Liver (tissue), 9 donors: ENCODE results near the gene GIMAP1. TPM values are rescaled to one million over a fixed set of nuclear protein-coding genes. Genes with fewer than 3 reads are reported as not detected.

Experiments
- DNase-seq: peaks from one replicate; pipeline ENCODE4 v3.0.0-alpha.2; 2017; ENCODE audit warnings: low spot score
- H3K27ac ChIP-seq, 2 donors: one replicate each; pipeline ENCODE4 v1.7.0; 2013; ENCODE audit warnings: inconsistent platforms in 2 of 2, low read length in 2 of 2, control low read depth in 1 of 2, low read depth in 1 of 2, mild to moderate bottlenecking in 1 of 2
- H3K27me3 ChIP-seq, 4 donors: one replicate each; pipeline versions ENCODE4 v1.6.1 to v1.7.0; 2013; ENCODE audit warnings: low read length in 3 of 4, inconsistent platforms in 1 of 4, mild to moderate bottlenecking in 1 of 4, moderate library complexity in 1 of 4; ENCODE audit not compliant: control insufficient read depth in 4 of 4, insufficient read depth in 4 of 4
- H3K36me3 ChIP-seq, 4 donors: one replicate each; pipeline versions ENCODE4 v1.6.1 to v1.7.0; 2013; ENCODE audit warnings: low read length in 3 of 4, mild to moderate bottlenecking in 3 of 4, low read depth in 1 of 4, moderate library complexity in 1 of 4; ENCODE audit not compliant: control insufficient read depth in 4 of 4, insufficient read depth in 3 of 4
- H3K4me1 ChIP-seq, 4 donors: one replicate each; pipeline versions ENCODE4 v1.6.1 to v1.7.0; 2013; ENCODE audit warnings: low read length in 3 of 4, mild to moderate bottlenecking in 3 of 4, moderate library complexity in 1 of 4; ENCODE audit not compliant: control insufficient read depth in 4 of 4, insufficient read depth in 4 of 4
- H3K4me3 ChIP-seq, 3 donors: one replicate each; pipeline versions ENCODE4 v1.6.1 to v1.7.0; 2013; ENCODE audit warnings: low read length in 3 of 3, control low read depth in 1 of 3, low read depth in 1 of 3, mild to moderate bottlenecking in 1 of 3
- H3K9ac ChIP-seq, 2 donors: one replicate each; pipeline ENCODE4 v1.7.0; 2013; ENCODE audit warnings: low read length in 2 of 2, mild to moderate bottlenecking in 2 of 2, moderate library complexity in 2 of 2, control low read depth in 1 of 2, low read depth in 1 of 2
- H3K9me3 ChIP-seq, 4 donors: one replicate each; pipeline versions ENCODE4 v1.6.1 to v1.7.0; 2013; ENCODE audit warnings: low read length in 3 of 4; ENCODE audit not compliant: control insufficient read depth in 4 of 4
- EGR1 ChIP-seq, 2 donors: IDR thresholded peaks; 2 replicates each; pipeline ENCODE4 v1.6.1; 2016 to 2018; ENCODE audit warnings: antibody characterized with exemption in 2 of 2, low read depth in 2 of 2
- FOXA1 ChIP-seq: IDR thresholded peaks from 2 replicates; pipeline ENCODE4 v1.6.1; 2016; ENCODE audit warnings: antibody characterized with exemption
- HNF4G ChIP-seq: IDR thresholded peaks from 2 replicates; pipeline ENCODE4 v1.6.1; 2016; ENCODE audit warnings: antibody characterized with exemption
- RAD21 ChIP-seq, 2 donors: IDR thresholded peaks; 2 replicates each; pipeline ENCODE4 v1.6.1; 2016; ENCODE audit warnings: antibody characterized with exemption in 2 of 2, mild to moderate bottlenecking in 2 of 2
- TAF1 ChIP-seq: conservative IDR thresholded peaks from 2 replicates; pipeline ENCODE4 v1.6.1; 2016; ENCODE audit warnings: antibody characterized with exemption, mild to moderate bottlenecking
- WGBS: extraction: QIAGEN DNeasy Blood & Tissue Kit; methylation state at CpG from one replicate; pipeline ENCODE4 v1.1.7; 2013; 5-methylcytosine and 5-hydroxymethylcytosine counted together
- polyA plus RNA-seq, 2 donors: library from polyadenylated mRNA; stranded (reverse) in 1 of 2; unstranded in 1 of 2; fragments of 200-250 nt in 1 of 2; fragments of >200 nt in 1 of 2; fragmentation: Nextera tagmentation in 1 of 2; extraction: Ambion mirVana in 1 of 2; gene quantifications; one replicate each; pipeline versions ENCODE4 v1.2.1 to v1.2.3, GENCODE V29; 2013 to 2015
- total RNA-seq, 2 donors: library from RNA; depleted of rRNA; stranded (reverse); fragments of >200 nt; gene quantifications; one replicate each; pipeline ENCODE4 v1.2.3, GENCODE V29; 2014
- TF ChIP-seq, protein P1 (sequence below): IDR thresholded peaks from 2 replicates; pipeline ENCODE4 v1.6.1; 2016; ENCODE audit warnings: antibody characterized with exemption
- TF ChIP-seq, protein P2 (sequence below): IDR thresholded peaks from 2 replicates; pipeline ENCODE4 v1.6.1; 2016; ENCODE audit warnings: antibody characterized with exemption, mild to moderate bottlenecking
- TF ChIP-seq, protein P3 (sequence below): IDR thresholded peaks from 2 replicates; pipeline ENCODE4 v1.6.1; 2016; ENCODE audit warnings: antibody characterized with exemption
- TF ChIP-seq, protein P4 (sequence below): fragments of 150-350 bp; IDR thresholded peaks from 2 replicates; pipeline ENCODE4 v1.5.1; 2017; ENCODE audit warnings: improper control_type of control experiment, low read depth, low read length; ENCODE audit not compliant: missing input control
- donor health status: healthy.
- donor health status: healthy.
- donor health status: healthy.
- donor health status: healthy.
- donor health status: healthy.

Gene GIMAP1
- total and polyA plus RNA-seq, 4 donors: 1.5 to 3.8 (median 2.5) TPM

DNA sequence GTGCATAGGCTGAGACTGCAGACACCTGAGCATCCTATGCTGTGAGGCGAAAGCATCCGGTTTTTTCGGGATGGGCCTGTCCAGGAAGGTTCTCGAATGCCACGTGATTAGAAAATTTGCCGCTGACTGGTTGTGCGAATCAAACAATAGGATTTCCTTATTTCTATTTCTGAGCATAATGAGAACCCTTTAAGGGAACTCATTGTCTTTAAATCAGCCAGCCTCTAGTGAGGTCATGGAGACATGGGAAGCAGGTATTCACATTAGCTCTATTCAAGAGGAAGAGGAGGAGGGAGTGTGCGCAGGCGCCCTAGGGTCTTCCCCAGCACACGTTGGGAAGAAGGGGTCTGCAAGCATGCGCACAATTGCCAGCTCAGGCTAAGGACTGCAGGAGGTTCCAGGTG lies 5.6 kb downstream of the GIMAP1 start:
- Histone ChIP-seq H3K36me3 (no peaks in the 10 kb centered on the region), H3K9ac (no peak overlapping the region), H3K4me3 (no peak overlapping the region), H3K4me1 (peaks cover 3 to 22% (median 17%) of the 10 kb centered on the region in 4 donors), H3K27ac (no peak overlapping the region), H3K27me3 (no peaks in the 10 kb centered on the region), H3K9me3 (no peaks in the 10 kb centered on the region)
- DNase-seq: no peak
- WGBS: 87% methylated on average over 11 of the region's 11 CpGs
- TF ChIP-seq HNF4G (no peak), TAF1 (no peak)
- TF ChIP-seq, protein P1, sequence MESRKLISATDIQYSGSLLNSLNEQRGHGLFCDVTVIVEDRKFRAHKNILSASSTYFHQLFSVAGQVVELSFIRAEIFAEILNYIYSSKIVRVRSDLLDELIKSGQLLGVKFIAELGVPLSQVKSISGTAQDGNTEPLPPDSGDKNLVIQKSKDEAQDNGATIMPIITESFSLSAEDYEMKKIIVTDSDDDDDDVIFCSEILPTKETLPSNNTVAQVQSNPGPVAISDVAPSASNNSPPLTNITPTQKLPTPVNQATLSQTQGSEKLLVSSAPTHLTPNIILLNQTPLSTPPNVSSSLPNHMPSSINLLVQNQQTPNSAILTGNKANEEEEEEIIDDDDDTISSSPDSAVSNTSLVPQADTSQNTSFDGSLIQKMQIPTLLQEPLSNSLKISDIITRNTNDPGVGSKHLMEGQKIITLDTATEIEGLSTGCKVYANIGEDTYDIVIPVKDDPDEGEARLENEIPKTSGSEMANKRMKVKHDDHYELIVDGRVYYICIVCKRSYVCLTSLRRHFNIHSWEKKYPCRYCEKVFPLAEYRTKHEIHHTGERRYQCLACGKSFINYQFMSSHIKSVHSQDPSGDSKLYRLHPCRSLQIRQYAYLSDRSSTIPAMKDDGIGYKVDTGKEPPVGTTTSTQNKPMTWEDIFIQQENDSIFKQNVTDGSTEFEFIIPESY: no peak
- TF ChIP-seq, protein P2, sequence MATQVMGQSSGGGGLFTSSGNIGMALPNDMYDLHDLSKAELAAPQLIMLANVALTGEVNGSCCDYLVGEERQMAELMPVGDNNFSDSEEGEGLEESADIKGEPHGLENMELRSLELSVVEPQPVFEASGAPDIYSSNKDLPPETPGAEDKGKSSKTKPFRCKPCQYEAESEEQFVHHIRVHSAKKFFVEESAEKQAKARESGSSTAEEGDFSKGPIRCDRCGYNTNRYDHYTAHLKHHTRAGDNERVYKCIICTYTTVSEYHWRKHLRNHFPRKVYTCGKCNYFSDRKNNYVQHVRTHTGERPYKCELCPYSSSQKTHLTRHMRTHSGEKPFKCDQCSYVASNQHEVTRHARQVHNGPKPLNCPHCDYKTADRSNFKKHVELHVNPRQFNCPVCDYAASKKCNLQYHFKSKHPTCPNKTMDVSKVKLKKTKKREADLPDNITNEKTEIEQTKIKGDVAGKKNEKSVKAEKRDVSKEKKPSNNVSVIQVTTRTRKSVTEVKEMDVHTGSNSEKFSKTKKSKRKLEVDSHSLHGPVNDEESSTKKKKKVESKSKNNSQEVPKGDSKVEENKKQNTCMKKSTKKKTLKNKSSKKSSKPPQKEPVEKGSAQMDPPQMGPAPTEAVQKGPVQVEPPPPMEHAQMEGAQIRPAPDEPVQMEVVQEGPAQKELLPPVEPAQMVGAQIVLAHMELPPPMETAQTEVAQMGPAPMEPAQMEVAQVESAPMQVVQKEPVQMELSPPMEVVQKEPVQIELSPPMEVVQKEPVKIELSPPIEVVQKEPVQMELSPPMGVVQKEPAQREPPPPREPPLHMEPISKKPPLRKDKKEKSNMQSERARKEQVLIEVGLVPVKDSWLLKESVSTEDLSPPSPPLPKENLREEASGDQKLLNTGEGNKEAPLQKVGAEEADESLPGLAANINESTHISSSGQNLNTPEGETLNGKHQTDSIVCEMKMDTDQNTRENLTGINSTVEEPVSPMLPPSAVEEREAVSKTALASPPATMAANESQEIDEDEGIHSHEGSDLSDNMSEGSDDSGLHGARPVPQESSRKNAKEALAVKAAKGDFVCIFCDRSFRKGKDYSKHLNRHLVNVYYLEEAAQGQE: no peak
- TF ChIP-seq, protein P3, sequence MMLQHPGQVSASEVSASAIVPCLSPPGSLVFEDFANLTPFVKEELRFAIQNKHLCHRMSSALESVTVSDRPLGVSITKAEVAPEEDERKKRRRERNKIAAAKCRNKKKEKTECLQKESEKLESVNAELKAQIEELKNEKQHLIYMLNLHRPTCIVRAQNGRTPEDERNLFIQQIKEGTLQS: no peak
- TF ChIP-seq, protein P4, sequence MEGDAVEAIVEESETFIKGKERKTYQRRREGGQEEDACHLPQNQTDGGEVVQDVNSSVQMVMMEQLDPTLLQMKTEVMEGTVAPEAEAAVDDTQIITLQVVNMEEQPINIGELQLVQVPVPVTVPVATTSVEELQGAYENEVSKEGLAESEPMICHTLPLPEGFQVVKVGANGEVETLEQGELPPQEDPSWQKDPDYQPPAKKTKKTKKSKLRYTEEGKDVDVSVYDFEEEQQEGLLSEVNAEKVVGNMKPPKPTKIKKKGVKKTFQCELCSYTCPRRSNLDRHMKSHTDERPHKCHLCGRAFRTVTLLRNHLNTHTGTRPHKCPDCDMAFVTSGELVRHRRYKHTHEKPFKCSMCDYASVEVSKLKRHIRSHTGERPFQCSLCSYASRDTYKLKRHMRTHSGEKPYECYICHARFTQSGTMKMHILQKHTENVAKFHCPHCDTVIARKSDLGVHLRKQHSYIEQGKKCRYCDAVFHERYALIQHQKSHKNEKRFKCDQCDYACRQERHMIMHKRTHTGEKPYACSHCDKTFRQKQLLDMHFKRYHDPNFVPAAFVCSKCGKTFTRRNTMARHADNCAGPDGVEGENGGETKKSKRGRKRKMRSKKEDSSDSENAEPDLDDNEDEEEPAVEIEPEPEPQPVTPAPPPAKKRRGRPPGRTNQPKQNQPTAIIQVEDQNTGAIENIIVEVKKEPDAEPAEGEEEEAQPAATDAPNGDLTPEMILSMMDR: no peak

DNA sequence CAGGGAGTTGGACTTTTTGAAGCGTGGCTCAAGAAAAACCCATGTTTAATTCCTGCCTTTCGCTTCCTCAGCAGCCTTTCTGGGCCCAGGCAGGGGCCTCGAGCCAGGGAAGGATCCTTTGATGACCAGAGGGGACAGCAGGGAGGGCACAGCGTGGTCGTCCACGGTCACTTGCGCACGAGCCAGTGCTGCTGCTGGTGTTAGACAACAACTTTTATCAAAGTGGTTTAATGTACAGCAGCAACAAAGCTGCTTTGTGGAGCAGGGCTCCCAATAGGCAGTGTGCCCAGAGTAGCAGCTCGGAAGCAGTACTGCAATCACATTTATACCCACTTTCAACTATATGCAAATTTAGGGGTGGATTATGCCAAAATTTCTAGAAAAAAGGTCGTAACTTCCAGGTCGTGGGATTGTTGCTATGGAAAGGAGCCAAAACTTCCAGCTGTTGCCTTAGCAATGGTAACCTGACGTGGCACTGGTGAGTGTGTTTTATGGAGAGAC lies 6.1 kb downstream of the GIMAP1 start:
- H3K9ac ChIP-seq: no peak overlapping the region
- peaks cover 3 to 26% (median 21%) of the 10 kb centered on the region in 4 donors for H3K4me1 ChIP-seq
- TF ChIP-seq, protein P3: no peak
- TF ChIP-seq EGR1 (IDR thresholded peaks at IDR 0.05; ENCODE audit: low read depth in 2 of 2) (no peak), FOXA1 (no peak), RAD21 (IDR thresholded peaks at IDR 0.05) (no peak)
- TF ChIP-seq, protein P2: no peak
- H3K9me3 ChIP-seq: no peaks in the 10 kb centered on the region
- 74% methylated on average over 12 of the region's 12 CpGs for WGBS
- H3K4me3 ChIP-seq: no peak overlapping the region
- no peak overlapping the region for H3K27ac ChIP-seq
- H3K27me3 ChIP-seq: no peaks in the 10 kb centered on the region
- H3K36me3 ChIP-seq: no peaks in the 10 kb centered on the region
- DNase-seq: no peak
